ENCODE results near the gene NR1D1. TPM values are rescaled to one million over a fixed set of nuclear protein-coding genes. Genes with fewer than 3 reads are reported as not detected.

The NR1D1 gene
- total RNA-seq, 2 donors from 2014 or later: 2.3 to 5.9 TPM

DNA sequence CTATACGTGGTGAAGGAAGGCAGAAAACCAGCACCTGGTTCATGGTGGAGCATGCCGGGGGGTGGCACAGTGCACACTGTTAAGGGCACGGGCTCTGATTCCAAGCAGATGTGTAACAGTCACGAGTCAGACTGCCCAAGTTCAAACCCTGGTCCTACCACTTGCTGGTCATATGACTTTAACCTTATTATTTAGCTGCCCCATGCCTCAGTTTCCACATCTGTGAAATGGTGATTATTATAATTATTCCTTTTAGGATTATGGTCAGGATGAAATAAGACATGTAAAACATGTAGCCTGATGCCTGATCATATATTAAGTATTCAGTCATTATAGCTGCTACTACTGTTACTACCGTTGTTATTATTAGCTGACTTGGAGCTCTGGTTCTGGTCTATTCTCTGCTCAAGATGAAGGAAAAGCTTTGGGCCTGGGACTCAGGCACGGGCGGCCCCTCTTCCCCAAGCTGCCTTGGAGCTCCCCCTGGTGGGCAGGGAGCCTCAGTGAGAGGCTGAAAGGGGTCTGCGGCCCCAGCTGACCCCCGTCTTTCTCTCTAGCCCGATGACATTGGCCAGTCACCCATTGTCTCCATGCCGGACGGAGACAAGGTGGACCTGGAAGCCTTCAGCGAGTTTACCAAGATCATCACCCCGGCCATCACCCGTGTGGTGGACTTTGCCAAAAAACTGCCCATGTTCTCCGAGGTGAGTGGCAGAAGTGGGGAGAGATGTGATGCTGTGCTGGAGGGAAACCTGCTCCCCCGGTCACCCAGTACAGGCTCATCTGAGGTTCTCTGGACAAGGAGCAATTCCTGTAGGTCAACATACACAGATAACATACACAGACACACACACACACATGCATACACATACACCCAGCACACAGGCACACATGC lies 14.0 kb downstream of the NR1D1 start:
- H3K27ac ChIP-seq: no peak overlapping the region
- TF ChIP-seq, protein P1, sequence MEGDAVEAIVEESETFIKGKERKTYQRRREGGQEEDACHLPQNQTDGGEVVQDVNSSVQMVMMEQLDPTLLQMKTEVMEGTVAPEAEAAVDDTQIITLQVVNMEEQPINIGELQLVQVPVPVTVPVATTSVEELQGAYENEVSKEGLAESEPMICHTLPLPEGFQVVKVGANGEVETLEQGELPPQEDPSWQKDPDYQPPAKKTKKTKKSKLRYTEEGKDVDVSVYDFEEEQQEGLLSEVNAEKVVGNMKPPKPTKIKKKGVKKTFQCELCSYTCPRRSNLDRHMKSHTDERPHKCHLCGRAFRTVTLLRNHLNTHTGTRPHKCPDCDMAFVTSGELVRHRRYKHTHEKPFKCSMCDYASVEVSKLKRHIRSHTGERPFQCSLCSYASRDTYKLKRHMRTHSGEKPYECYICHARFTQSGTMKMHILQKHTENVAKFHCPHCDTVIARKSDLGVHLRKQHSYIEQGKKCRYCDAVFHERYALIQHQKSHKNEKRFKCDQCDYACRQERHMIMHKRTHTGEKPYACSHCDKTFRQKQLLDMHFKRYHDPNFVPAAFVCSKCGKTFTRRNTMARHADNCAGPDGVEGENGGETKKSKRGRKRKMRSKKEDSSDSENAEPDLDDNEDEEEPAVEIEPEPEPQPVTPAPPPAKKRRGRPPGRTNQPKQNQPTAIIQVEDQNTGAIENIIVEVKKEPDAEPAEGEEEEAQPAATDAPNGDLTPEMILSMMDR (IDR thresholded peaks at IDR 0.05): peak; percentile 73 to 91 (median 86)
- no peak for TF ChIP-seq POLR2A (IDR thresholded peaks at IDR 0.05)
- intact Hi-C loops (cut with DNase I): no loop called here
- peaks cover 7% of the 10 kb centered on the region for H3K4me1 ChIP-seq
- H3K4me3 ChIP-seq: no peak overlapping the region
- peaks cover 9 to 24% of the 10 kb centered on the region in 2 donors for H3K36me3 ChIP-seq (replicated peaks in 1 of 2; ENCODE audit: insufficient read depth in 1 of 2, low read depth in 2 of 2)
- H3K9me3 ChIP-seq: no peaks in the 10 kb centered on the region
- WGBS, 2 donors: 52 to 65% methylated on average over 13 to 17 of the region's 17 CpGs
- peak; percentile 66 for ATAC-seq
- peak; percentile 64 to 78 (median 71) for DNase-seq
- no peaks in the 10 kb centered on the region for H3K27me3 ChIP-seq

DNA sequence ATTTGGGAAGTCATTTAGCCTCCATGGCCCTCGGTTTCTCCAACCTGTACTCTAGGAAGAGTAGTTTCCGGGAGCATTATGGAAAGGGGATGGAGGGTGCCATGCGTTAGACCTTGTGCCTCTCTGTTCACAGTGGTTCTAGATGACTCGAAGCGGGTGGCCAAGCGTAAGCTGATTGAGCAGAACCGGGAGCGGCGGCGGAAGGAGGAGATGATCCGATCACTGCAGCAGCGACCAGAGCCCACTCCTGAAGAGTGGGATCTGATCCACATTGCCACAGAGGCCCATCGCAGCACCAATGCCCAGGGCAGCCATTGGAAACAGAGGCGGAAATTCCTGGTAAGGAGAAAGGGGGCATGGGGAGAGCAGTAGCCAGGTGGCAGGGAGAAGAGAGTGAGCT lies 15.9 kb downstream of the NR1D1 start:
- DNase-seq (no peak), ATAC-seq (no peak)
- H3K36me3 ChIP-seq (replicated peaks in 1 of 2; ENCODE audit: insufficient read depth in 1 of 2, low read depth in 2 of 2): peaks cover 9 to 24% of the 10 kb centered on the region in 2 donors
- no peaks in the 10 kb centered on the region for H3K27me3 ChIP-seq
- intact Hi-C loops (cut with DNase I): no loop called here
- no peak for TF ChIP-seq POLR2A (IDR thresholded peaks at IDR 0.05)
- TF ChIP-seq, protein P1 (IDR thresholded peaks at IDR 0.05): no peak
- H3K4me3 ChIP-seq: no peak overlapping the region
- H3K27ac ChIP-seq: no peak overlapping the region
- 91 to 98% methylated on average over 13 to 14 of the region's 14 CpGs for WGBS, 2 donors
- peaks cover 12% of the 10 kb centered on the region for H3K4me1 ChIP-seq
- no peaks in the 10 kb centered on the region for H3K9me3 ChIP-seq

DNA sequence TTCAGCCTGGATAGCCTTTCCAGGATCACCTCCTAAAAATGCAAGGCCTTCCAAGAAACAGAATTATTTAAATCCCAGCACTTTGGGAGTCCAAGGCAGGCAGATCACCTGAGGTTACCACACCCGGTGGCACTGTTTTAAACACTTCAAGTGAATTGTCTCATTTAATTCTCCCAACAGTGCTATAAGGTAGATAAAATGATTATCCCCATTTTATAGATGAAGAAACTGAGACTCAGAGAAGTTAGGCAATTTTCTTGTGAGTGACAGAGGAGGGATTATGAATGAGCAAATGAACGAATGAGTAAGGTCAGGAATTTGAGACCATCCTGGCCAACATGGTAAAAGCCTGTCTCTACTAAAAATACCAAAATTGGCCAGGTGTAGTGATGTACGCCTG lies 20.8 kb downstream of the NR1D1 start:
- Histone ChIP-seq H3K27ac (no peak overlapping the region), H3K4me1 (peaks cover 33% of the 10 kb centered on the region), H3K4me3 (no peak overlapping the region), H3K27me3 (no peaks in the 10 kb centered on the region), H3K36me3 (replicated peaks in 1 of 2; ENCODE audit: insufficient read depth in 1 of 2, low read depth in 2 of 2) (peaks cover 1 to 8% of the 10 kb centered on the region in 2 donors), H3K9me3 (no peaks in the 10 kb centered on the region)
- no peak for ATAC-seq
- WGBS, 2 donors: 90% methylated on average over 3 of the region's 3 CpGs
- DNase-seq: no peak
- no peak for TF ChIP-seq POLR2A (IDR thresholded peaks at IDR 0.05)
- TF ChIP-seq, protein P1 (IDR thresholded peaks at IDR 0.05): no peak
- intact Hi-C loops (cut with DNase I): no loop called here

DNA sequence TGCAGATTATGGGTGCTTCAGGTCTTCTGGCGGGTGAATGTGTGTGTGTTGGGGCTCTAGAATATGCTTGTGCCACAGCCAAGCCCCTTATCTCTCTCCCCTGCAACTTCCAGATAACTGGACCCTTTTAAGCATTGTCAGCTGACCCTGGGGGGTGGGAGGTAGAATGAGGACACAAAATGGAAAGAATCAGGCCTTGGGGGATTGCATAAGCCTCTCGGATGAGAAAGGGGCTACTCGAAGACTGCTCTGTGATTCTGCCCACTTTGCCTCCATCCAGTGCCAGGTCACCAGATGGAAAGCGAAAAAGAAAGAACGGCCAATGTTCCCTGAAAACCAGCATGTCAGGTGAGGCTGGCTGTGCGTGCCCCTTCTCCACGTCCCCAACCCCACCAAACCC lies 23.8 kb downstream of the NR1D1 start:
- H3K27me3 ChIP-seq: no peaks in the 10 kb centered on the region
- 76 to 81% methylated on average over 7 of the region's 7 CpGs for WGBS, 2 donors
- no peaks in the 10 kb centered on the region for H3K9me3 ChIP-seq
- ATAC-seq: no peak
- H3K36me3 ChIP-seq (replicated peaks in 1 of 2; ENCODE audit: insufficient read depth in 1 of 2, low read depth in 2 of 2): no peaks in the 10 kb centered on the region
- DNase-seq: no peak
- H3K27ac ChIP-seq: peak overlapping the region; percentile 90 to 98 (median 98)
- no peak overlapping the region for H3K4me3 ChIP-seq
- intact Hi-C loops (cut with DNase I): no loop called here
- TF ChIP-seq, protein P1 (IDR thresholded peaks at IDR 0.05): no peak
- TF ChIP-seq POLR2A (IDR thresholded peaks at IDR 0.05): no peak
- peaks cover 63% of the 10 kb centered on the region for H3K4me1 ChIP-seq

All from body of pancreas (tissue), 4 donors.